Upper lobe of left lung (tissue), 4 donors: ENCODE data around the gene PLB1.

Experiments
- EP300 ChIP-seq, 4 donors: sonication (generic); formaldehyde crosslinking; IDR thresholded peaks; one replicate each; pipeline ENCODE4 v1.5.1; 2017; ENCODE audit warnings: antibody characterized with exemption in 4 of 4, control low read depth in 2 of 4
- POLR2A ChIP-seq, 4 donors: fragments of 450-650 bp; IDR thresholded peaks; one replicate each; pipeline ENCODE4 v1.5.1; 2016 to 2017; ENCODE audit warnings: antibody characterized with exemption in 4 of 4, mild to moderate bottlenecking in 2 of 4
- TF ChIP-seq, protein P1 (sequence below), 6 experiments: fragments of 450-650 bp in 4 of 6; fragments of 200-600 bp in 2 of 6; sonication (generic) in 2 of 6; IDR thresholded peaks; one replicate each; pipeline ENCODE4 v1.5.1; 2016 to 2019; ENCODE audit warnings: antibody characterized with exemption in 6 of 6

GRCh38 chr2:28547223-28547860 lies 51.5 kb downstream of the PLB1 start:
- TF ChIP-seq, protein P1, sequence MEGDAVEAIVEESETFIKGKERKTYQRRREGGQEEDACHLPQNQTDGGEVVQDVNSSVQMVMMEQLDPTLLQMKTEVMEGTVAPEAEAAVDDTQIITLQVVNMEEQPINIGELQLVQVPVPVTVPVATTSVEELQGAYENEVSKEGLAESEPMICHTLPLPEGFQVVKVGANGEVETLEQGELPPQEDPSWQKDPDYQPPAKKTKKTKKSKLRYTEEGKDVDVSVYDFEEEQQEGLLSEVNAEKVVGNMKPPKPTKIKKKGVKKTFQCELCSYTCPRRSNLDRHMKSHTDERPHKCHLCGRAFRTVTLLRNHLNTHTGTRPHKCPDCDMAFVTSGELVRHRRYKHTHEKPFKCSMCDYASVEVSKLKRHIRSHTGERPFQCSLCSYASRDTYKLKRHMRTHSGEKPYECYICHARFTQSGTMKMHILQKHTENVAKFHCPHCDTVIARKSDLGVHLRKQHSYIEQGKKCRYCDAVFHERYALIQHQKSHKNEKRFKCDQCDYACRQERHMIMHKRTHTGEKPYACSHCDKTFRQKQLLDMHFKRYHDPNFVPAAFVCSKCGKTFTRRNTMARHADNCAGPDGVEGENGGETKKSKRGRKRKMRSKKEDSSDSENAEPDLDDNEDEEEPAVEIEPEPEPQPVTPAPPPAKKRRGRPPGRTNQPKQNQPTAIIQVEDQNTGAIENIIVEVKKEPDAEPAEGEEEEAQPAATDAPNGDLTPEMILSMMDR (IDR thresholded peaks at IDR 0.05): no peak
- no peak for TF ChIP-seq EP300 (IDR thresholded peaks at IDR 0.05)
- no peak for TF ChIP-seq POLR2A (IDR thresholded peaks at IDR 0.05)
